ENCODE measurements around the gene PRAMEF1. TPM values are rescaled to one million over a fixed set of nuclear protein-coding genes. Genes with fewer than 3 reads are reported as not detected.
"Not testable (repeated sequence)": the region's sequence is repeated elsewhere in the genome, so short reads cannot be mapped to it uniquely, and the experiment has no call there.

PRAMEF1 gene
- total RNA-seq, 1 donor from 2014 or later = not detected

DNA sequence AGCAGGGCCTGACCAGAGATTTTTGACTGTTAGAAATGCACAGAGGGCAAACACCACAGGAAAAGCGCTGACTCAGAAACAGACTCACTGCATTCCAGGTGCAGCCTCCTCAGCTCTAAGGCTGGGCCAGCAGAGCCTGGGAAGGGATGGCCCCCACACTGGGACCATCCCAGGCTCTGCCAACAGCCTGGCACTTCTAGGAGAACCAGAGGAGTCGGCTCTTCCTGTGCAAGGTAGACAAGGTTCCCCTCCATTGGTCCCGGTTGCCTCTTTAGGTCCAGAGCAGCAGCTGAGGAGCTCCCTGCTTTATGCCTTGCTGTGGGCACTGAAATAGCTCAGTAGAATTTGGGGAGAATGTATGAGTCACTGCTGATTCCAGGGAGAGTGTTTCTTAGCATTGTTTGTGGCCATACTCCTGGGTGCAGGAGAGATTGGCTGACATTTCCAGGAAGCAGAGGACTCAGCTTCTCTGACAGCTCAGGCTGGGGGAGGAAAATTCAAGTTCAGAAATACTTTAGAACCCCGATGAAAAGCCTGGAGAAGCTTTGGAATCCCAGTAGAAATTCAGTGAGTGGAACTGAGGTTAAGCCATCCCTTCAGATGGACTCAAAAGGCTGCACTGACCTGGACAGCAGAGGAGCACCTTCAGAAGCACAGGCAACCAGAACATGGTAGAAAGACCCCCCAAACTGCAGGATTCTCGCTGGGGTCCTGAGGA is 19.7 kb downstream of the PRAMEF1 start:
- no peaks in the 10 kb centered on the region for H3K4me1 Mint-ChIP-seq (ENCODE audit: low read depth)
- no peaks in the 10 kb centered on the region for H3K36me3 Mint-ChIP-seq (ENCODE audit: insufficient read depth)
- no peak for DNase-seq (ENCODE audit: low spot score, unreplicated experiment)
- no peak overlapping the region for H3K27ac Mint-ChIP-seq
- no peaks in the 10 kb centered on the region for H3K27me3 Mint-ChIP-seq
- peaks cover 27% of the 10 kb centered on the region for H3K9me3 Mint-ChIP-seq (ENCODE audit: low read depth)
- TF ChIP-seq, protein P1, sequence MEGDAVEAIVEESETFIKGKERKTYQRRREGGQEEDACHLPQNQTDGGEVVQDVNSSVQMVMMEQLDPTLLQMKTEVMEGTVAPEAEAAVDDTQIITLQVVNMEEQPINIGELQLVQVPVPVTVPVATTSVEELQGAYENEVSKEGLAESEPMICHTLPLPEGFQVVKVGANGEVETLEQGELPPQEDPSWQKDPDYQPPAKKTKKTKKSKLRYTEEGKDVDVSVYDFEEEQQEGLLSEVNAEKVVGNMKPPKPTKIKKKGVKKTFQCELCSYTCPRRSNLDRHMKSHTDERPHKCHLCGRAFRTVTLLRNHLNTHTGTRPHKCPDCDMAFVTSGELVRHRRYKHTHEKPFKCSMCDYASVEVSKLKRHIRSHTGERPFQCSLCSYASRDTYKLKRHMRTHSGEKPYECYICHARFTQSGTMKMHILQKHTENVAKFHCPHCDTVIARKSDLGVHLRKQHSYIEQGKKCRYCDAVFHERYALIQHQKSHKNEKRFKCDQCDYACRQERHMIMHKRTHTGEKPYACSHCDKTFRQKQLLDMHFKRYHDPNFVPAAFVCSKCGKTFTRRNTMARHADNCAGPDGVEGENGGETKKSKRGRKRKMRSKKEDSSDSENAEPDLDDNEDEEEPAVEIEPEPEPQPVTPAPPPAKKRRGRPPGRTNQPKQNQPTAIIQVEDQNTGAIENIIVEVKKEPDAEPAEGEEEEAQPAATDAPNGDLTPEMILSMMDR (IDR thresholded peaks at IDR 0.05; ENCODE audit: unreplicated experiment) = no peak
- H3K4me3 Mint-ChIP-seq (ENCODE audit: low read depth) = no peak overlapping the region

DNA sequence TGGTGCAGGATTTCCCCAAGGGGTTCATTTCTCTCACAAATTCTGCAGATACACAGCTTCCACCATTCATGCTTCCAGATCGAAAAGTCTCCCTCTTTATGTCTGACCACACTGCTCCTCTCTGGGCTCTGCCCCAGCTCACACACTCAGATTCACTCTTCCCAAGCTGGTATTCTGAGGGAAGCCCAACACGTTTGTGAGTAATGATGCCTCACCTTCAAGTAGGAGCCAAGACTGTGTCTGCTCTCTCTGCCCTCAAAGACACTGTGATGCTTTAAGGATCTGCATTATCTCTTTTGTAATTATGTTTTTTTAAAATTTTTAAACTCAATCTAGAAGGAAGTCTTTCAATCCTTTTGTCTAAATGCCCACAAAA is 20.2 kb downstream of the PRAMEF1 start:
- no peak for DNase-seq (ENCODE audit: low spot score, unreplicated experiment)
- Mint-ChIP-seq H3K27ac (no peak overlapping the region), H3K27me3 (no peaks in the 10 kb centered on the region), H3K36me3 (ENCODE audit: insufficient read depth) (no peaks in the 10 kb centered on the region), H3K4me3 (ENCODE audit: low read depth) (no peak overlapping the region), H3K9me3 (ENCODE audit: low read depth) (peaks cover 21% of the 10 kb centered on the region), H3K4me1 (ENCODE audit: low read depth) (no peaks in the 10 kb centered on the region)
- TF ChIP-seq, protein P1 (IDR thresholded peaks at IDR 0.05; ENCODE audit: unreplicated experiment) = no peak

DNA sequence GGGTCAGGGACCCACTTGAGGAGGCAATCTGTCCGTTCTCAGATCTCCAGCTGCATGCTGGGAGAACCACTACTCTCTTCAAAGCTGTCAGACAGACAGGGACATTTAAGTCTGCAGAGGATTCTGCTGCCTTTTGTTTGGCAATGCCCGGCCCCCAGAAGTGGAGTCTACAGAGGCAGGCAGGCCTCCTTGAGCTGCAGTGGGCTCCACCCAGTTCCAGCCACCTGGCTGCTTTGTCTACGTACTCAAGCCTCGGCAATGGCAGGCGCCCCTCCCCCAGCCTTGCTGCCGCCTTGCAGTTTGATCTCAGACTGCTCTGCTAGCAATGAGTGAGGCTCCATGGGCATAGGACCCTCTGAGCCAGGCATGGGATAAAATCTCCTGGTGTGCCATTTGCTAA is 27.9 kb downstream of the PRAMEF1 start:
- DNase-seq (ENCODE audit: low spot score, unreplicated experiment); H3K4me3 Mint-ChIP-seq (ENCODE audit: low read depth); H3K27ac Mint-ChIP-seq; H3K27me3 Mint-ChIP-seq; H3K36me3 Mint-ChIP-seq (ENCODE audit: insufficient read depth); H3K4me1 Mint-ChIP-seq (ENCODE audit: low read depth): not testable (repeated sequence)
- H3K9me3 Mint-ChIP-seq (ENCODE audit: low read depth) = peaks cover 21% of the 10 kb centered on the region

DNA sequence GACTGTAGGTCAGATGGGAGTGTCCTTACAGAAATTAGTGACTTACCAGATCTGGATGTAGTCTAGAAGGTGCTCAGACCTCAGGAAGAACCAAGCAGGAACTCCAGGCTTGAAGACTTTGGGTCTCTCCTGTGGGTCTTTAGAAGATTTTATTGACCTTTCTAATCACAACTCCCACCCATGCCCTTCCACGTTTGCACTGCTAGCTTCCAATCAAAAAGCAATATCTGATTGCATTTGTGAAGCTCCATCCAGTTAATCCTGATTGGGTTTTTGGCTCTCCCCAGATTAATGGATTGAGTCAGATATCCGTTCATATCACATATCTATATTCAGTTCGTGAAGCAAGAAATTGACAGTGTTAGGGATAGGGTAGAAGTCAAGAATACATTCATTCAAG is 40.1 kb downstream of the PRAMEF1 start, which contains the start of gene PRAMEF11:
TSS of gene PRAMEF11 (minus strand) at position 101 of the 400 bp plus-strand sequence. CDS start 2,621 bp downstream, outside the sequence.
- peaks cover 23% of the 10 kb centered on the region for H3K9me3 Mint-ChIP-seq (ENCODE audit: low read depth)

DNA sequence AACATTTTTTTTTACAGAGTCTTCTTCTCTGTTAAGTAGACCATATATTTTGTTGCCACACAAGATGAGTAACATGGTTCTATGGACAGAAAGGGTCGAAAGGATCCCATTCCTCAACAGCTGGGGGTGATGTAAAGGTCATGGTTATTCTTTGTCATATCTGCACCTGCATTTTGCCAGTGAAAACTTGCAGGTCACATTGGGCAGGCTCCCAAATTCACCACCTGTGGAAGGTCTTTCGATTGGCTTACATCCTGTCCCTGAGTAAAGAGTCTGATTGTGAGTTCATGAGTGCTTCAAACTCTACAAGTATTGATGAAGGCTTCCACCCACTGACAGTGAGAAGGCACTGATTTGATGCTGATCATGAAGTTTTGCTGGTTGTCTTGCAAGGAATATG is 42.1 kb downstream of the PRAMEF1 start:
- H3K9me3 Mint-ChIP-seq (ENCODE audit: low read depth) = peaks cover 25% of the 10 kb centered on the region
- not testable (repeated sequence) for DNase-seq (ENCODE audit: low spot score, unreplicated experiment); H3K36me3 Mint-ChIP-seq (ENCODE audit: insufficient read depth); H3K27me3 Mint-ChIP-seq; H3K4me1 Mint-ChIP-seq (ENCODE audit: low read depth); H3K27ac Mint-ChIP-seq; H3K4me3 Mint-ChIP-seq (ENCODE audit: low read depth)

More for the DNA sequence above, 40.1 kb downstream of the PRAMEF1 start, which contains the start of gene PRAMEF11:
- H3K4me3 Mint-ChIP-seq (ENCODE audit: low read depth); H3K27ac Mint-ChIP-seq; H3K27me3 Mint-ChIP-seq; DNase-seq (ENCODE audit: low spot score, unreplicated experiment); H3K36me3 Mint-ChIP-seq (ENCODE audit: insufficient read depth); H3K4me1 Mint-ChIP-seq (ENCODE audit: low read depth): not testable (repeated sequence)

Other genes starting within 250 kb of the PRAMEF1 start
- gene DHRS3, start 173.2 kb upstream of the PRAMEF1 start, total RNA-seq = 176 and 214 TPM in 2 replicates
- gene AADACL4, start 147.3 kb upstream of the PRAMEF1 start, total RNA-seq = 0.24 TPM in 2 replicates
- gene AADACL3, start 75.3 kb upstream of the PRAMEF1 start, total RNA-seq = not detected in 2 replicates
- 1.2 and 2.8 TPM in 2 replicates for gene CFAP107, start 45.2 kb upstream of the PRAMEF1 start, total RNA-seq
- not detected in 2 replicates for gene PRAMEF12, start 17.7 kb upstream of the PRAMEF1 start, total RNA-seq
- not detected in 2 replicates for gene PRAMEF11, start 40.0 kb downstream of the PRAMEF1 start, total RNA-seq
- gene HNRNPCL1, start 57.3 kb downstream of the PRAMEF1 start, total RNA-seq = not detected in 2 replicates
- gene PRAMEF2, start 65.7 kb downstream of the PRAMEF1 start, total RNA-seq = not detected in 2 replicates
- not detected in 2 replicates for gene PRAMEF4, start 94.8 kb downstream of the PRAMEF1 start, total RNA-seq
- not detected in 2 replicates for gene PRAMEF10, start 106.9 kb downstream of the PRAMEF1 start, total RNA-seq
- gene PRAMEF7, start 125.2 kb downstream of the PRAMEF1 start, total RNA-seq = not detected in 2 replicates
- not detected in 2 replicates for gene PRAMEF6, start 156.2 kb downstream of the PRAMEF1 start, total RNA-seq

Data from progenitor cell of endocrine pancreas (in vitro differentiated cells).